Prostate gland (tissue), 2 donors: ENCODE measurements around the gene CCDC136.

ENCODE experiments used
- CTCF ChIP-seq, 4 experiments: fragments of 200-600 bp in 2 of 4; fragments of 450-650 bp in 2 of 4; sonication (generic) in 2 of 4; IDR thresholded peaks; 1 replicate in 3 of 4; 2 replicates in 1 of 4; pipeline ENCODE4 v1.5.1; 2016 to 2019; ENCODE audit warnings: antibody characterized with exemption in 4 of 4, mild to moderate bottlenecking in 2 of 4, moderate library complexity in 2 of 4
- POLR2AphosphoS5 ChIP-seq: sonication (generic); formaldehyde crosslinking; IDR thresholded peaks from one replicate; pipeline ENCODE4 v1.6.1; 2017; ENCODE audit warnings: antibody characterized with exemption

GRCh38 chr7:128854396-128854795, 62.6 kb downstream of the CCDC136 start:
- TF ChIP-seq CTCF (IDR thresholded peaks at IDR 0.05) (no peak), POLR2AphosphoS5 (no peak)
